ENCODE results near the gene KRT76.

DNA sequence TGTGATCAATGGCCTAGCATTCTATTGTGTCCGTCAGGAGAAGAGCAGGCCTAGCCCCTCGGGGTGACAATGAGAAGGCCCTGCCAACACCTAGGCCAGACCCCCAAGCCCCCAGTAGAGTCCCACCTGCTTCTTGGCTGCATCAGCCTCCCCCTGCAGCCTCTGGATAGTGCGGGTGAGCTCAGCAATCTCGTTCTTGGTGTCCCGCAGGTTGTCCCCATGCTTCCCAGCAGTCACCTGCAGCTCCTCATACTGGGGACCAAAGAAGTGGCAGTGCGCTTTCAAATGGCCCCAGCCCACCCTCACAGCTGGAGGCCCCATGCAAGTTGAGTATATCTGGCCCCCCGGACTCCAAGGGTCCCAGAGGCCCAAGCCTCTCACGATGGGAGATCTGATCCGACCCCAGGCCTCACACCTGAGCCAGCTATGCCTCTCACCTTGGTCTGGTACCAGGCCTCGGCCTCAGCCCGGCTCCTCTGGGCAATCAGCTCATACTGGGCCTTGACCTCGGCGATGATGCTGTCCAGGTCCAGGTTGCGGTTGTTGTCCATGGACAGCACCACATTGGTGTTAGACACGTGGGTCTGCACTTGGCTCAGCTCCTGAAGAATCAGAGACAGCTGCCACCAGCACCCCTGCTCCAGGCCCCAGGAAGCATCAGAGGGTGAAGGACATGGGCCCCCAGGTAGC, 46.8 kb upstream of the KRT76 start:
- TF ChIP-seq POLR2A (IDR thresholded peaks at IDR 0.05) (no peak), EP300 (IDR thresholded peaks at IDR 0.05) (no peak)
- TF ChIP-seq, protein P1, sequence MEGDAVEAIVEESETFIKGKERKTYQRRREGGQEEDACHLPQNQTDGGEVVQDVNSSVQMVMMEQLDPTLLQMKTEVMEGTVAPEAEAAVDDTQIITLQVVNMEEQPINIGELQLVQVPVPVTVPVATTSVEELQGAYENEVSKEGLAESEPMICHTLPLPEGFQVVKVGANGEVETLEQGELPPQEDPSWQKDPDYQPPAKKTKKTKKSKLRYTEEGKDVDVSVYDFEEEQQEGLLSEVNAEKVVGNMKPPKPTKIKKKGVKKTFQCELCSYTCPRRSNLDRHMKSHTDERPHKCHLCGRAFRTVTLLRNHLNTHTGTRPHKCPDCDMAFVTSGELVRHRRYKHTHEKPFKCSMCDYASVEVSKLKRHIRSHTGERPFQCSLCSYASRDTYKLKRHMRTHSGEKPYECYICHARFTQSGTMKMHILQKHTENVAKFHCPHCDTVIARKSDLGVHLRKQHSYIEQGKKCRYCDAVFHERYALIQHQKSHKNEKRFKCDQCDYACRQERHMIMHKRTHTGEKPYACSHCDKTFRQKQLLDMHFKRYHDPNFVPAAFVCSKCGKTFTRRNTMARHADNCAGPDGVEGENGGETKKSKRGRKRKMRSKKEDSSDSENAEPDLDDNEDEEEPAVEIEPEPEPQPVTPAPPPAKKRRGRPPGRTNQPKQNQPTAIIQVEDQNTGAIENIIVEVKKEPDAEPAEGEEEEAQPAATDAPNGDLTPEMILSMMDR (IDR thresholded peaks at IDR 0.05): no peak

All from tibial nerve (tissue), 4 donors.